ENCODE data around the gene HOXB13. TPM values are rescaled to one million over a fixed set of nuclear protein-coding genes. Genes with fewer than 3 reads are reported as not detected.

HOXB13 gene
- total and polyA plus RNA-seq, 2 of the 4 experiments (the other 2 are of a cell fraction): not detected

GRCh38 chr17:48726114-48726915, 2.2 kb downstream of the HOXB13 start:
- H4K8ac ChIP-seq (ENCODE audit: low read depth in 2 of 2, low read length in 2 of 2): no peak overlapping the region
- no peak overlapping the region for H3K18ac ChIP-seq (ENCODE audit: low read depth, low read length)

More at GRCh38 chr17:48726114-48726915, 2.2 kb downstream of the HOXB13 start:
- ATAC-seq (ENCODE audit: low read depth) (no peak), DNase-seq (no peak)
- WGBS, 2 experiments (ENCODE audit: extremely low coverage in 2 of 2, insufficient read length in 1 of 2): 20% methylated on average over 5 of the region's 20 CpGs; no CpG with 5 or more reads in 1 of the 2 experiments
- Histone ChIP-seq H3K4me3 (ENCODE audit: insufficient read depth, low read depth, low read length) (no peak overlapping the region), H2AFZ (replicated peaks; ENCODE audit: low read length, poor library complexity) (no peak overlapping the region), H2AK9ac (replicated peaks; ENCODE audit: low read depth, low read length, poor library complexity) (no peak overlapping the region), H3K4me2 (ENCODE audit: low read depth, low read length) (no peak overlapping the region), H3K4ac (ENCODE audit: low read depth, low read length) (no peak overlapping the region), H3K27me3 (ENCODE audit: control insufficient read depth, insufficient read depth, low read length) (peaks cover 93% of the 10 kb centered on the region), H2BK5ac (ENCODE audit: low read depth, low read length, poor library complexity, severe bottlenecking) (no peak overlapping the region), H3K56ac (ENCODE audit: extremely low read depth, insufficient read depth, low read length) (no peak overlapping the region), H3K79me1 (ENCODE audit: low read depth in 1 of 2, low read length in 2 of 2) (no peaks in the 10 kb centered on the region), H3K4me1 (ENCODE audit: control insufficient read depth, insufficient read depth, low read length) (no peaks in the 10 kb centered on the region), H4K20me1 (ENCODE audit: insufficient read depth, low read length) (0 out of 2 replicates have a peak, but pooled peaks cover 19% of the 10 kb centered on the region), H2BK120ac (ENCODE audit: low read depth, low read length) (no peak overlapping the region), H3K9ac (ENCODE audit: low read depth, low read length) (no peak overlapping the region), H3K27ac (ENCODE audit: insufficient read depth, low read length) (no peak overlapping the region), H4K5ac (ENCODE audit: low read depth, low read length) (no peak overlapping the region), H3K9me3 (ENCODE audit: control insufficient read depth, insufficient read depth, low read length) (peaks cover 8% of the 10 kb centered on the region; the same call in 1 of the 2 replicates), H3K23ac (ENCODE audit: low read depth, low read length) (no peak overlapping the region), H2BK20ac (ENCODE audit: low read depth, low read length) (no peak overlapping the region), H3K9me1 (ENCODE audit: insufficient read depth, low read length) (no peaks in the 10 kb centered on the region), H2BK15ac (ENCODE audit: low read depth, low read length) (no peak overlapping the region), H3K14ac (replicated peaks; ENCODE audit: low read depth, low read length) (no peak overlapping the region), H4K91ac (ENCODE audit: insufficient read depth, low read depth, low read length) (no peak overlapping the region), H2AK5ac (ENCODE audit: low read depth, low read length) (no peak overlapping the region), H3K36me3 (ENCODE audit: control insufficient read depth, insufficient read depth, low read length) (no peaks in the 10 kb centered on the region)
- TF ChIP-seq, protein P1, sequence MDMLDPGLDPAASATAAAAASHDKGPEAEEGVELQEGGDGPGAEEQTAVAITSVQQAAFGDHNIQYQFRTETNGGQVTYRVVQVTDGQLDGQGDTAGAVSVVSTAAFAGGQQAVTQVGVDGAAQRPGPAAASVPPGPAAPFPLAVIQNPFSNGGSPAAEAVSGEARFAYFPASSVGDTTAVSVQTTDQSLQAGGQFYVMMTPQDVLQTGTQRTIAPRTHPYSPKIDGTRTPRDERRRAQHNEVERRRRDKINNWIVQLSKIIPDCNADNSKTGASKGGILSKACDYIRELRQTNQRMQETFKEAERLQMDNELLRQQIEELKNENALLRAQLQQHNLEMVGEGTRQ (IDR thresholded peaks at IDR 0.05; ENCODE audit: low read depth, low read length): no peak
- no peak for TF ChIP-seq MXI1 (IDR thresholded peaks at IDR 0.05; ENCODE audit: borderline replicate concordance, low read depth, low read length)
- TF ChIP-seq SMC3 (IDR thresholded peaks at IDR 0.05; ENCODE audit: low read depth, low read length): no peak
- TF ChIP-seq POLR2A (IDR thresholded peaks at IDR 0.05; ENCODE audit: low read depth, low read length): no peak
- TF ChIP-seq FOS (IDR thresholded peaks at IDR 0.05; ENCODE audit: low read depth, low read length): no peak
- in situ Hi-C loops (cut with MboI; ENCODE audit: low sequenced_read_pairs) (loop anchor here (5.0 to 10.0 kb wide), 3 partner anchors 76 to 308 kb away; no protein-coding TSS in a partner anchor), intact Hi-C loops (cut with micrococcal nuclease) (loop anchor here (10.0 kb wide), 1 partner anchor 308 kb away; no protein-coding TSS in a partner anchor), dilution Hi-C loops (cut with HindIII; ENCODE audit: low sequenced_read_pairs, unreplicated experiment) (no loop called here)
- BruUV-seq (replicated peaks): no TSS peak
- POLR2A ChIA-PET (ENCODE audit: unreplicated experiment): no interaction called here
- CTCF ChIA-PET: interaction anchor here (1.1 to 1.9 kb wide), 2 partner anchors 65 to 153 kb away, joined by 3 to 8 read pairs; no protein-coding TSS in a partner anchor
